ENCODE data around the gene VPS37C. TPM values are rescaled to one million over a fixed set of nuclear protein-coding genes. Genes with fewer than 3 reads are reported as not detected.

Gene VPS37C
- total RNA-seq, 1 experiment from 2014 or later = 32.7 TPM

DNA sequence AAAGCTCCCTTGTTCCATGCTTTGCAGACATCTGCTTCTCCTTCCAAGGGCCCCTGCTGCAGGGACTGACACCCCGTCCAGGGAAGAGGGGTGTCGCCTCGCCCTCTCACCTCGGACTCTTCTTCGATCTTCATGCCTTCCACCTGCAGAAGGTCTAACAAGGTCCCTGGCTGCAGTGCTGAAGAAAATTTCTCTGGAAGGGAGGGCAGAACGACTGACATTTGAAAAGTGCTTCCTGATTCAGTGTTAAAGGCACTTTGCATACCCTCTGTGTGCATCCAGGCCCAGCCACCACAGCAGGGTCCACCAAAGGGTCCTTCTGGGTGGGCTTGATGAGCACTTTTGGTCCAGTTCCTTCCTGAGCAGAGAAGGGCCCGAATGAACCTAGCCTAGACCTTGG is 28.1 kb downstream of the VPS37C start:
- Histone ChIP-seq H3K4me1 (ENCODE audit: insufficient read depth, low read length, poor library complexity, severe bottlenecking) (peaks cover 4% of the 10 kb centered on the region), H3K36me3 (ENCODE audit: insufficient read depth, low read length, poor library complexity, severe bottlenecking) (no peaks in the 10 kb centered on the region), H3K4me3 (ENCODE audit: low read depth, low read length, poor library complexity, severe bottlenecking) (no peak overlapping the region), H3K9me3 (ENCODE audit: low read depth, low read length, poor library complexity, severe bottlenecking) (no peaks in the 10 kb centered on the region), H3K27ac (ENCODE audit: low read depth, low read length, poor library complexity, severe bottlenecking) (no peak overlapping the region), H3K27me3 (replicated peaks; ENCODE audit: insufficient read depth, low read depth, low read length, poor library complexity) (no peaks in the 10 kb centered on the region)
- BruUV-seq (replicated peaks) = no TSS peak
- ChIA-PET CTCF (no interaction called here), POLR2A (ENCODE audit: low non-redundant PET) (no interaction called here)
- intact Hi-C loops (cut with micrococcal nuclease; ENCODE audit: unreplicated experiment) = no loop called here
- DNase-seq (ENCODE audit: low spot score) = no peak
- TF ChIP-seq, protein P1, sequence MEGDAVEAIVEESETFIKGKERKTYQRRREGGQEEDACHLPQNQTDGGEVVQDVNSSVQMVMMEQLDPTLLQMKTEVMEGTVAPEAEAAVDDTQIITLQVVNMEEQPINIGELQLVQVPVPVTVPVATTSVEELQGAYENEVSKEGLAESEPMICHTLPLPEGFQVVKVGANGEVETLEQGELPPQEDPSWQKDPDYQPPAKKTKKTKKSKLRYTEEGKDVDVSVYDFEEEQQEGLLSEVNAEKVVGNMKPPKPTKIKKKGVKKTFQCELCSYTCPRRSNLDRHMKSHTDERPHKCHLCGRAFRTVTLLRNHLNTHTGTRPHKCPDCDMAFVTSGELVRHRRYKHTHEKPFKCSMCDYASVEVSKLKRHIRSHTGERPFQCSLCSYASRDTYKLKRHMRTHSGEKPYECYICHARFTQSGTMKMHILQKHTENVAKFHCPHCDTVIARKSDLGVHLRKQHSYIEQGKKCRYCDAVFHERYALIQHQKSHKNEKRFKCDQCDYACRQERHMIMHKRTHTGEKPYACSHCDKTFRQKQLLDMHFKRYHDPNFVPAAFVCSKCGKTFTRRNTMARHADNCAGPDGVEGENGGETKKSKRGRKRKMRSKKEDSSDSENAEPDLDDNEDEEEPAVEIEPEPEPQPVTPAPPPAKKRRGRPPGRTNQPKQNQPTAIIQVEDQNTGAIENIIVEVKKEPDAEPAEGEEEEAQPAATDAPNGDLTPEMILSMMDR (conservative IDR thresholded peaks at IDR 0.05; ENCODE audit: low read depth, low read length) = no peak
- no peak for TF ChIP-seq EZH2 (IDR thresholded peaks at IDR 0.05; ENCODE audit: borderline replicate concordance, low read depth, low read length, poor library complexity, severe bottlenecking)

DNA sequence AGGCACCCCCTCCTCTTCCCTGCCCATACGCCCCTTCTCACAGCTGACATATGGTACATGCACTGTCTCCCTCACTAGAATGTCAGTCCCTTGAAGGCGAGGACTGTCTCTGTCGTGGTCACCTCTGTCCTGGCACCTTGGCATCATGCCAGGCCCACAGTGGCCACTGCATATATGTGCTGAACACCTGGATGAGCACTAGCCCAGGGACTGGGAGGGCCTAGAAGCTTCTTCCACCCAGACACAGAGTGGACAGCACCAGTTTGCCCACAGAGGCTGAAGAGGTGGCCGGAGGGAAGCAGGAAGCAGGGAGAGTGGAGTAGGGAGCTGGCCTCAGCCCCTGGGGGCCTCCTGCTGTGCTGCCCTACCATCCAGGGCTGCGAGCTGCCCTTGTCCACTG is 28.6 kb downstream of the VPS37C start:
- ChIA-PET CTCF (no interaction called here), POLR2A (ENCODE audit: low non-redundant PET) (interaction anchor here (0.7 kb wide), 1 partner anchor 1823 kb away, joined by 3 read pairs; no protein-coding TSS in a partner anchor)
- no TSS peak for BruUV-seq (replicated peaks)

DNA sequence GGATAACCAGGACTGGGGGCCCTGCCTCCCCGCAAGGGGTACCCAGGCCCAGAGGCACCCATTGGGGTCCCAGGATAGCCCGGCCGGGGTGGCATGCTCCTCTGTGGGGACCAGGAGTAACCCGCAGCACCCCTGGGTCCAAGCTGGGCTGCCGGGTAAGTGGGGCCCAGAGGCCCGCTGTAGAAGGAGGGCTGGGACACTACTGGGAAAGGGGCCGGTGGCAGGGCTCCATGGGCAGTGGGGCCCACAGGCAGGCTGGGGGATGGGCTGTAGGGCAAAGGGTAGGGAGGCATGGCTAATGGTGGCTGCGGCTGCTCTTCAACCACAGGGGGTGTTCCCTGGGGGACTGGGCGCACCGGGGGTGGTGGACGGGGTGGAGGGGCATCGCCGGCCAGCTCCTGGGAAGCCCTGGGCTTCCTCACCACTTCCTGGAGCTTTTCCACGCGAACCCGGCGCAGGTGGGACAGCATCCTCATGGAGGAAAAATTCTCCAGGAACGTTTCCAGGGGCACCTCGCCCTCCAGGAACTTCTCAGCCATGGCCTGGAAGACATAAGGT is 29.1 kb downstream of the VPS37C start:
- H3K36me3 ChIP-seq (ENCODE audit: insufficient read depth, low read length, poor library complexity, severe bottlenecking) = no peaks in the 10 kb centered on the region
- TF ChIP-seq EZH2 (IDR thresholded peaks at IDR 0.05; ENCODE audit: borderline replicate concordance, low read depth, low read length, poor library complexity, severe bottlenecking) = no peak
- H3K27ac ChIP-seq (ENCODE audit: low read depth, low read length, poor library complexity, severe bottlenecking) = no peak overlapping the region
- CTCF ChIA-PET = no interaction called here
- no peak overlapping the region for H3K4me3 ChIP-seq (ENCODE audit: low read depth, low read length, poor library complexity, severe bottlenecking)
- H3K9me3 ChIP-seq (ENCODE audit: low read depth, low read length, poor library complexity, severe bottlenecking) = no peaks in the 10 kb centered on the region
- intact Hi-C loops (cut with micrococcal nuclease; ENCODE audit: unreplicated experiment) = no loop called here
- no peak for DNase-seq (ENCODE audit: low spot score)
- POLR2A ChIA-PET (ENCODE audit: low non-redundant PET) = interaction anchor here (0.7 kb wide), 1 partner anchor 1823 kb away, joined by 3 read pairs; no protein-coding TSS in a partner anchor
- no peaks in the 10 kb centered on the region for H3K27me3 ChIP-seq (replicated peaks; ENCODE audit: insufficient read depth, low read depth, low read length, poor library complexity)
- H3K4me1 ChIP-seq (ENCODE audit: insufficient read depth, low read length, poor library complexity, severe bottlenecking) = peaks cover 4% of the 10 kb centered on the region
- no TSS peak for BruUV-seq (replicated peaks)

More for the DNA sequence above, 28.6 kb downstream of the VPS37C start:
- Histone ChIP-seq H3K4me1 (ENCODE audit: insufficient read depth, low read length, poor library complexity, severe bottlenecking) (peaks cover 4% of the 10 kb centered on the region), H3K9me3 (ENCODE audit: low read depth, low read length, poor library complexity, severe bottlenecking) (no peaks in the 10 kb centered on the region), H3K4me3 (ENCODE audit: low read depth, low read length, poor library complexity, severe bottlenecking) (no peak overlapping the region), H3K27me3 (replicated peaks; ENCODE audit: insufficient read depth, low read depth, low read length, poor library complexity) (no peaks in the 10 kb centered on the region), H3K27ac (ENCODE audit: low read depth, low read length, poor library complexity, severe bottlenecking) (no peak overlapping the region), H3K36me3 (ENCODE audit: insufficient read depth, low read length, poor library complexity, severe bottlenecking) (no peaks in the 10 kb centered on the region)
- TF ChIP-seq, protein P1 (conservative IDR thresholded peaks at IDR 0.05; ENCODE audit: low read depth, low read length) = no peak
- no peak for TF ChIP-seq EZH2 (IDR thresholded peaks at IDR 0.05; ENCODE audit: borderline replicate concordance, low read depth, low read length, poor library complexity, severe bottlenecking)
- no peak for DNase-seq (ENCODE audit: low spot score)
- intact Hi-C loops (cut with micrococcal nuclease; ENCODE audit: unreplicated experiment) = no loop called here

GRCh38 chr11:61131586-61131985 is 29.6 kb downstream of the VPS37C start:
- BruUV-seq (replicated peaks) = no TSS peak
- TF ChIP-seq, protein P1 (conservative IDR thresholded peaks at IDR 0.05; ENCODE audit: low read depth, low read length) = no peak
- TF ChIP-seq EZH2 (IDR thresholded peaks at IDR 0.05; ENCODE audit: borderline replicate concordance, low read depth, low read length, poor library complexity, severe bottlenecking) = no peak
- H3K36me3 ChIP-seq (ENCODE audit: insufficient read depth, low read length, poor library complexity, severe bottlenecking) = no peaks in the 10 kb centered on the region
- peaks cover 4% of the 10 kb centered on the region for H3K4me1 ChIP-seq (ENCODE audit: insufficient read depth, low read length, poor library complexity, severe bottlenecking)
- H3K27ac ChIP-seq (ENCODE audit: low read depth, low read length, poor library complexity, severe bottlenecking) = no peak overlapping the region
- H3K27me3 ChIP-seq (replicated peaks; ENCODE audit: insufficient read depth, low read depth, low read length, poor library complexity) = no peaks in the 10 kb centered on the region
- POLR2A ChIA-PET (ENCODE audit: low non-redundant PET) = no interaction called here
- intact Hi-C loops (cut with micrococcal nuclease; ENCODE audit: unreplicated experiment) = no loop called here
- no peak for DNase-seq (ENCODE audit: low spot score)
- CTCF ChIA-PET = no interaction called here
- H3K4me3 ChIP-seq (ENCODE audit: low read depth, low read length, poor library complexity, severe bottlenecking) = no peak overlapping the region
- no peaks in the 10 kb centered on the region for H3K9me3 ChIP-seq (ENCODE audit: low read depth, low read length, poor library complexity, severe bottlenecking)

Data from A673 (cell line).